ENCODE measurements around the gene HOXB5.

HOXB5 gene

DNA sequence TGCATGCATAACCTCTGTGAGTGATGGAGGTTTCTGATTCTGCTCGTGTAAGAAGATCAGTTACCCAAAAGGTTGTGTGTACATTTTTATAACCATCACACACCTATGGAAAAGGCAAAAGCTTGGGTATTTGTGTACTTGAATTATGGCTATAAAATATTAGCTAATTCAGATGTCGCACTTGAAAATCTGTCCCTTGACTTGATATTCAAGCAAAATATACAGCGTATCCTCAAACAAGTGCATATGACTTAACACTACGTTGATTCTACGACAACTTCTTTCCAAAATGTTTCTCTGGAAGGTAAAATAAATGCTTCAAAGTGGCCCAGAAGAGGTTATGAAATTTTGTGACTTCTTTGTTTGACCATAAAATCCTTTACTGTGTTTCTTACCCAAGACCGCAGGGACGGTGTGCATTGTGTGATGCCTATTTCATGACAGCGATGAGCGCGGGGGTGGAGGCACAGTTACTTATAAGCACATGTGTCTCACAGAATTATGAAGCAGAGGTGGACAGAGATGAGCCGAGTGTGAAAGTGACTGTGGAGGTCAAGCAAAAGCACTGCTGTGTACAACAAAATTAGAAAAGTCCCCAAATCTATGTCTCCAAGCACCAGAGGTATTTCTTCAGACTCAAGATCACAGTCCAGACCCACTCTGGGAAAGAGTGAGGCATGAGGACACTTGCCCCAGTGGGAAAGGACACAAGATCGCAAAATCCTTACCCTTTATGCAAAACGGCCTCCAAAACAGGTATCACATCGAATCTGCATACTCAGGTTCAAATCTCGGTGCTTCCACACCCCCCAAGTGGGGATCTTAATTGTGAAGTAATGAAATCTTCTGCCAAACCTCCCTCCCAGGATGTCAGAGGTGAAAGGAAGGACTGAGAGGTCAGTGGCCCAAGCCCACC, 36.7 kb upstream of the HOXB5 start:
- Histone ChIP-seq H4K20me1 (ENCODE audit: insufficient read depth, low read length, poor library complexity, severe bottlenecking) (peaks cover 6% of the 10 kb centered on the region), H3K79me2 (ENCODE audit: insufficient read depth, low read length) (peaks cover 98% of the 10 kb centered on the region), H3K9me2 (replicated peaks; ENCODE audit: low read depth, low read length) (no peaks in the 10 kb centered on the region), H3F3A (ENCODE audit: low read depth) (no peaks in the 10 kb centered on the region), H3K4me1 (ENCODE audit: insufficient read depth, low read length, poor library complexity, severe bottlenecking) (peaks cover 40% of the 10 kb centered on the region), H3K27me3 (ENCODE audit: insufficient read depth, low read length, poor library complexity, severe bottlenecking) (peaks cover 8% of the 10 kb centered on the region), H3K4me3 (ENCODE audit: low read length, poor library complexity, severe bottlenecking) (peak overlapping the region; percentile 89), H3K9ac (ENCODE audit: low read depth, low read length, poor library complexity, severe bottlenecking) (peak overlapping the region; percentile 98), H3K36me3 (ENCODE audit: insufficient read depth, low read length) (no peaks in the 10 kb centered on the region), H3K4me2 (ENCODE audit: low read depth, low read length, poor library complexity, severe bottlenecking) (peak overlapping the region; percentile 95), H3K9me3 (ENCODE audit: insufficient read depth, low read depth, low read length) (no peaks in the 10 kb centered on the region), H2AFZ (ENCODE audit: low read length) (no peak overlapping the region)
- TF ChIP-seq, protein P1, sequence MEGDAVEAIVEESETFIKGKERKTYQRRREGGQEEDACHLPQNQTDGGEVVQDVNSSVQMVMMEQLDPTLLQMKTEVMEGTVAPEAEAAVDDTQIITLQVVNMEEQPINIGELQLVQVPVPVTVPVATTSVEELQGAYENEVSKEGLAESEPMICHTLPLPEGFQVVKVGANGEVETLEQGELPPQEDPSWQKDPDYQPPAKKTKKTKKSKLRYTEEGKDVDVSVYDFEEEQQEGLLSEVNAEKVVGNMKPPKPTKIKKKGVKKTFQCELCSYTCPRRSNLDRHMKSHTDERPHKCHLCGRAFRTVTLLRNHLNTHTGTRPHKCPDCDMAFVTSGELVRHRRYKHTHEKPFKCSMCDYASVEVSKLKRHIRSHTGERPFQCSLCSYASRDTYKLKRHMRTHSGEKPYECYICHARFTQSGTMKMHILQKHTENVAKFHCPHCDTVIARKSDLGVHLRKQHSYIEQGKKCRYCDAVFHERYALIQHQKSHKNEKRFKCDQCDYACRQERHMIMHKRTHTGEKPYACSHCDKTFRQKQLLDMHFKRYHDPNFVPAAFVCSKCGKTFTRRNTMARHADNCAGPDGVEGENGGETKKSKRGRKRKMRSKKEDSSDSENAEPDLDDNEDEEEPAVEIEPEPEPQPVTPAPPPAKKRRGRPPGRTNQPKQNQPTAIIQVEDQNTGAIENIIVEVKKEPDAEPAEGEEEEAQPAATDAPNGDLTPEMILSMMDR (conservative IDR thresholded peaks at IDR 0.05; ENCODE audit: low read length), result no peak
- no peak for TF ChIP-seq EZH2phosphoT487 (IDR thresholded peaks at IDR 0.05; ENCODE audit: borderline replicate concordance)

DNA sequence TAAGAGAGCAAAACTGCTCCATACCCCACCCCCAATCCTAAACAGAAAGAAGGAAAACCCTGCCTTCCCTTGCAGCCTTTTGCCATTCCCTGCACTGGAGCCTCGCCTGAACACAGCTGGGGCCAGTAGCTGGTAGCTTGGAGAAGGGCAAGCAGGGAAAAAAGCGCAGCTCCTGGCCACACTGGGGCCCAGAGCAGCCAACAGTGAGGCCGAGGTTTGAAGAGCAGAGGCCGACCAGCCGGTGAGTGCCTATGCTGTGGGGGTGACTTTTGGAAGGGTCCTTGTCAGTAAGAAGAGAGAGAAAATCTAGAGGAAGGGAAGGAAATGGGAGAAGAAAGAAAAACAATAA, 35.8 kb upstream of the HOXB5 start:
- Histone ChIP-seq H2AFZ (ENCODE audit: low read length) (no peak overlapping the region), H3K9ac (ENCODE audit: low read depth, low read length, poor library complexity, severe bottlenecking) (peak overlapping the region; percentile 98)

DNA sequence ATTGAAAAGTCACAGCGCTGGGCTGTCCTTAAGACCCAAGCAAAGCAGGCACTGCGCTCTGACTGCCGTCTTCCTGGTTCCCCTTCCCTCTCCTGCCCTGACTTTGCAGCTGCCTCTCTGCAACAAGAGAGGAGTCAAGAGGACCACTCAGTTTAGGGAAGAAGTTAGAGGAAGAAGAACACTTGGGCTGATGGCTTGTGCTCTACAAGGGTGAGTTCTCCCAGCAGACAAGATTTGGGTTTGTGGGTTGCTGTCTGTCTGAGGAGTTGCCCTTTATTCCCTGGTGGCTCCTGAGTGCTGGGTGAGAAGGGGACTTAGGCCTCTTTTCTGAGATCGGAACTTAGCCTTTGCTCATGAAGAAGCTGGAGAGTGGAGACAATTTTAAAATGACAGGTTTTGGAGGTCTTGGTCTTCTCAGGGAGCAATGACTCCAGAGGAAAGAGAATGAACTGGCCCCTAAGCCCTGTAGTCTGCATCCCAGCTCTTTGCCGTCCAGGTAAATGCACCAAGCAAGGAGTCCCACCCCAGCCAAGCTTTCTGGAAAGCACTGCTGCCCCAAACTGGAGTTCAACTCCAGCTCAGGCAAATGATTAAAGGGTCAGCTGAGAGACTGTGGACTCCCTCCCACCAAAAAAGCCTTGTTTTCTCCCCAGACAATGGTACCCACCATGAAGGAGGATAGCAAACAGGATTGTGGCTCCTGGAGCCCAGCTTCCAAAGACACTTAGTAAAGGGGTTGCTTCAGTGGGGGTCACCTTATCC, 35.3 kb upstream of the HOXB5 start:
- H2AFZ ChIP-seq (ENCODE audit: low read length), result no peak overlapping the region
- H3K4me1 ChIP-seq (ENCODE audit: insufficient read depth, low read length, poor library complexity, severe bottlenecking), result peaks cover 38% of the 10 kb centered on the region
- TF ChIP-seq EZH2phosphoT487 (IDR thresholded peaks at IDR 0.05; ENCODE audit: borderline replicate concordance), result no peak
- TF ChIP-seq, protein P1 (conservative IDR thresholded peaks at IDR 0.05; ENCODE audit: low read length), result no peak
- H3K36me3 ChIP-seq (ENCODE audit: insufficient read depth, low read length), result no peaks in the 10 kb centered on the region
- no peaks in the 10 kb centered on the region for H3K9me3 ChIP-seq (ENCODE audit: insufficient read depth, low read depth, low read length)
- no peaks in the 10 kb centered on the region for H3K9me2 ChIP-seq (replicated peaks; ENCODE audit: low read depth, low read length)
- peaks cover 23% of the 10 kb centered on the region for H3K27me3 ChIP-seq (ENCODE audit: insufficient read depth, low read length, poor library complexity, severe bottlenecking)
- H3K79me2 ChIP-seq (ENCODE audit: insufficient read depth, low read length), result peaks cover 98% of the 10 kb centered on the region
- peak overlapping the region; percentile 98 for H3K9ac ChIP-seq (ENCODE audit: low read depth, low read length, poor library complexity, severe bottlenecking)
- H4K20me1 ChIP-seq (ENCODE audit: insufficient read depth, low read length, poor library complexity, severe bottlenecking), result peaks cover 16% of the 10 kb centered on the region
- H3K4me2 ChIP-seq (ENCODE audit: low read depth, low read length, poor library complexity, severe bottlenecking), result peak overlapping the region; percentile 95
- no peaks in the 10 kb centered on the region for H3F3A ChIP-seq (ENCODE audit: low read depth)
- H3K4me3 ChIP-seq (ENCODE audit: low read length, poor library complexity, severe bottlenecking), result peak overlapping the region; percentile 89

More for the DNA sequence above, 35.8 kb upstream of the HOXB5 start:
- H4K20me1 ChIP-seq (ENCODE audit: insufficient read depth, low read length, poor library complexity, severe bottlenecking), result peaks cover 11% of the 10 kb centered on the region
- peak overlapping the region; percentile 95 for H3K4me2 ChIP-seq (ENCODE audit: low read depth, low read length, poor library complexity, severe bottlenecking)
- H3K36me3 ChIP-seq (ENCODE audit: insufficient read depth, low read length), result no peaks in the 10 kb centered on the region
- H3K79me2 ChIP-seq (ENCODE audit: insufficient read depth, low read length), result peaks cover 98% of the 10 kb centered on the region
- H3K9me2 ChIP-seq (replicated peaks; ENCODE audit: low read depth, low read length), result no peaks in the 10 kb centered on the region
- peaks cover 33% of the 10 kb centered on the region for H3K4me1 ChIP-seq (ENCODE audit: insufficient read depth, low read length, poor library complexity, severe bottlenecking)
- no peaks in the 10 kb centered on the region for H3F3A ChIP-seq (ENCODE audit: low read depth)
- peak overlapping the region; percentile 89 for H3K4me3 ChIP-seq (ENCODE audit: low read length, poor library complexity, severe bottlenecking)
- no peaks in the 10 kb centered on the region for H3K9me3 ChIP-seq (ENCODE audit: insufficient read depth, low read depth, low read length)
- peaks cover 17% of the 10 kb centered on the region for H3K27me3 ChIP-seq (ENCODE audit: insufficient read depth, low read length, poor library complexity, severe bottlenecking)
- TF ChIP-seq EZH2phosphoT487 (IDR thresholded peaks at IDR 0.05; ENCODE audit: borderline replicate concordance), result no peak
- TF ChIP-seq, protein P1 (conservative IDR thresholded peaks at IDR 0.05; ENCODE audit: low read length), result no peak

All from Loucy (cell line).